Smooth muscle cell (in vitro differentiated cells): Measurements from ENCODE around the gene RAD9A. TPM values are rescaled to one million over a fixed set of nuclear protein-coding genes. Genes with fewer than 3 reads are reported as not detected.

Experiments used
- DNase-seq: peaks from one replicate; lab custom pipeline; 2025; ENCODE audit not compliant: unreplicated experiment; lab: John Stamatoyannopoulos, UW
- H2AFZ ChIP-seq: fragments of 200-600 bp; sonication (generic); 2 replicates; pipeline ENCODE4 v1.6.0; 2016; ENCODE audit warnings: antibody characterized with exemption, low read depth, mild to moderate bottlenecking
- H3F3A ChIP-seq: fragments of 200-600 bp; sonication (generic); 2 replicates; pipeline ENCODE4 v1.6.0; 2017; ENCODE audit warnings: antibody characterized with exemption, low read depth
- H3K27ac ChIP-seq: fragments of 200-600 bp; sonication (generic); 2 replicates; pipeline ENCODE4 v1.5.1; 2016; ENCODE audit warnings: low read depth, mild to moderate bottlenecking
- H3K27me3 ChIP-seq: fragments of 200-600 bp; sonication (generic); 2 replicates; pipeline ENCODE4 v1.6.1; 2016; ENCODE audit warnings: low read depth, mild to moderate bottlenecking
- H3K36me3 ChIP-seq: fragments of 200-600 bp; sonication (generic); 2 replicates; pipeline ENCODE4 v1.5.1; 2016; ENCODE audit warnings: low read depth
- H3K4me1 ChIP-seq: fragments of 200-600 bp; sonication (generic); 2 replicates; pipeline ENCODE4 v1.5.1; 2016; ENCODE audit warnings: low read depth
- H3K4me2 ChIP-seq: fragments of 200-600 bp; sonication (generic); 2 replicates; pipeline ENCODE4 v1.6.0; 2016; ENCODE audit warnings: mild to moderate bottlenecking
- H3K4me3 ChIP-seq: fragments of 200-600 bp; sonication (generic); 2 replicates; pipeline ENCODE4 v1.5.1; 2016; ENCODE audit warnings: mild to moderate bottlenecking
- H3K79me2 ChIP-seq: fragments of 200-600 bp; sonication (generic); 2 replicates; pipeline ENCODE4 v1.6.0; 2016; ENCODE audit warnings: low read depth, mild to moderate bottlenecking
- H3K9ac ChIP-seq: fragments of 200-600 bp; sonication (generic); 2 replicates; pipeline ENCODE4 v1.6.0; 2016; ENCODE audit warnings: low read depth
- H3K9me3 ChIP-seq: fragments of 200-600 bp; sonication (generic); replicated peaks from 2 replicates; pipeline ENCODE4 v1.5.1; 2016; ENCODE audit warnings: low read depth
- H4K20me1 ChIP-seq: fragments of 200-600 bp; sonication (generic); 2 replicates; pipeline ENCODE4 v1.6.0; 2016; ENCODE audit warnings: low read depth
- WGBS: methylation state at CpG from one replicate; pipeline ENCODE4 v1.1.7; 2016; ENCODE audit warnings: low lambda C conversion rate; 5-methylcytosine and 5-hydroxymethylcytosine counted together
- polyA plus RNA-seq: library from polyadenylated mRNA; unstranded; fragments of >200 nt; fragmentation: Nextera tagmentation; extraction: Ambion mirVana; gene quantifications from 2 replicates; pipeline ENCODE4 v1.2.1, GENCODE V29; 2016
- total RNA-seq: library from RNA; depleted of rRNA; stranded (reverse); fragments of >200 nt; gene quantifications from 2 replicates; pipeline ENCODE4 v1.2.3, GENCODE V29; 2014
- TF ChIP-seq, protein P1 (sequence below): fragments of 200-600 bp; sonication (generic); IDR thresholded peaks from 2 replicates; pipeline ENCODE4 v1.5.1; 2017; ENCODE audit warnings: borderline replicate concordance, mild to moderate bottlenecking, antibody characterized with exemption; ENCODE audit not compliant: insufficient read depth, poor library complexity, severe bottlenecking

Gene RAD9A
- total and polyA plus RNA-seq, 2 experiments from 2014 or later, result 19.5 to 21.4 TPM

DNA sequence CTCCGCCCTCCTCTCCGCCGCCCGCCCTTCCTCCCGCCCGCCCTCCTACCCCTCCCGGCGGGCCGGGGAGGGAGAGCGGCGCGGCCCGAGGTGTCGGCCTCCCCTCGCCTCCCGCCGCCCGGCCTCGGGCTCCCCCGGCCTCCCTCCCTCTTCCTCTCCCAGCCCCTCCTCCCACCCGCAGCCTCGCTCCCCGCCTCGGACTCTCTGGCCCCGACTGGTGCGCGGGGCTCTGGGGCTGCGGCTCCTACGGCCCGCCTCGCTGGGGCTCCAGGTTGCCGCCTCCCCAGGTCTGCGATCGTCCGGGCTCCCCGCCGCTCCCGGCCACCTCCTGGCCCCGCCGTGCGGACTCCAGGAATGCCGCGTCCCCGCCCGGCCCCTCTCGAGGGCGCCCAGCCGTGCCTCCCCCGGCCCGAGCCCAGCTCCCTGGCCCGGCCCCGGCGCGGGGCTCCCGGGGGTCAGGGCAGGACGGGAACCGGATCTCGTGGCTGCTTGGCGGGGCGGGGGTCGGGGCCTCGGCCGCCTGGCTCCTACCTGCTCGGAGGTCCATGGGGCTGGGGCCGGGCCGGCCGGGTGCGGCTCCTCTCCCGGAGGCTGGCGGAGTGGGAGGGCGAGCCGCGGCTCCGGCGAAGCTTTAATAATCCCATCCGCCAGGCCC is 18.7 kb upstream of the RAD9A start, which contains the start of gene CLCF1:
TSS of gene CLCF1 (minus strand) at position 606 of the 655 bp plus-strand sequence. CDS start at position 547, 59 bp downstream.
- peak within 1 kb of the TSS; percentile 97 for H3K4me3 ChIP-seq
- H3K79me2 ChIP-seq, result peaks cover 3% of the 10 kb centered on the region
- no peaks in the 10 kb centered on the region for H3K27me3 ChIP-seq
- H3K4me2 ChIP-seq, result peak within 1 kb of the TSS; percentile 100
- H3K9ac ChIP-seq, result peak within 1 kb of the TSS; percentile 70
- WGBS, result under 1% methylated on average over 30 of the region's 76 CpGs
- peaks cover 41% of the 10 kb centered on the region for H3K4me1 ChIP-seq
- DNase-seq, result no peak
- no peaks in the 10 kb centered on the region for H3F3A ChIP-seq
- no peaks in the 10 kb centered on the region for H3K36me3 ChIP-seq
- peak within 1 kb of the TSS; percentile 85 for H3K27ac ChIP-seq
- no peaks in the 10 kb centered on the region for H3K9me3 ChIP-seq
- peak within 1 kb of the TSS; percentile 67 for H2AFZ ChIP-seq
- TF ChIP-seq, protein P1, sequence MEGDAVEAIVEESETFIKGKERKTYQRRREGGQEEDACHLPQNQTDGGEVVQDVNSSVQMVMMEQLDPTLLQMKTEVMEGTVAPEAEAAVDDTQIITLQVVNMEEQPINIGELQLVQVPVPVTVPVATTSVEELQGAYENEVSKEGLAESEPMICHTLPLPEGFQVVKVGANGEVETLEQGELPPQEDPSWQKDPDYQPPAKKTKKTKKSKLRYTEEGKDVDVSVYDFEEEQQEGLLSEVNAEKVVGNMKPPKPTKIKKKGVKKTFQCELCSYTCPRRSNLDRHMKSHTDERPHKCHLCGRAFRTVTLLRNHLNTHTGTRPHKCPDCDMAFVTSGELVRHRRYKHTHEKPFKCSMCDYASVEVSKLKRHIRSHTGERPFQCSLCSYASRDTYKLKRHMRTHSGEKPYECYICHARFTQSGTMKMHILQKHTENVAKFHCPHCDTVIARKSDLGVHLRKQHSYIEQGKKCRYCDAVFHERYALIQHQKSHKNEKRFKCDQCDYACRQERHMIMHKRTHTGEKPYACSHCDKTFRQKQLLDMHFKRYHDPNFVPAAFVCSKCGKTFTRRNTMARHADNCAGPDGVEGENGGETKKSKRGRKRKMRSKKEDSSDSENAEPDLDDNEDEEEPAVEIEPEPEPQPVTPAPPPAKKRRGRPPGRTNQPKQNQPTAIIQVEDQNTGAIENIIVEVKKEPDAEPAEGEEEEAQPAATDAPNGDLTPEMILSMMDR, result no peak
- H4K20me1 ChIP-seq, result peaks cover 39% of the 10 kb centered on the region

DNA sequence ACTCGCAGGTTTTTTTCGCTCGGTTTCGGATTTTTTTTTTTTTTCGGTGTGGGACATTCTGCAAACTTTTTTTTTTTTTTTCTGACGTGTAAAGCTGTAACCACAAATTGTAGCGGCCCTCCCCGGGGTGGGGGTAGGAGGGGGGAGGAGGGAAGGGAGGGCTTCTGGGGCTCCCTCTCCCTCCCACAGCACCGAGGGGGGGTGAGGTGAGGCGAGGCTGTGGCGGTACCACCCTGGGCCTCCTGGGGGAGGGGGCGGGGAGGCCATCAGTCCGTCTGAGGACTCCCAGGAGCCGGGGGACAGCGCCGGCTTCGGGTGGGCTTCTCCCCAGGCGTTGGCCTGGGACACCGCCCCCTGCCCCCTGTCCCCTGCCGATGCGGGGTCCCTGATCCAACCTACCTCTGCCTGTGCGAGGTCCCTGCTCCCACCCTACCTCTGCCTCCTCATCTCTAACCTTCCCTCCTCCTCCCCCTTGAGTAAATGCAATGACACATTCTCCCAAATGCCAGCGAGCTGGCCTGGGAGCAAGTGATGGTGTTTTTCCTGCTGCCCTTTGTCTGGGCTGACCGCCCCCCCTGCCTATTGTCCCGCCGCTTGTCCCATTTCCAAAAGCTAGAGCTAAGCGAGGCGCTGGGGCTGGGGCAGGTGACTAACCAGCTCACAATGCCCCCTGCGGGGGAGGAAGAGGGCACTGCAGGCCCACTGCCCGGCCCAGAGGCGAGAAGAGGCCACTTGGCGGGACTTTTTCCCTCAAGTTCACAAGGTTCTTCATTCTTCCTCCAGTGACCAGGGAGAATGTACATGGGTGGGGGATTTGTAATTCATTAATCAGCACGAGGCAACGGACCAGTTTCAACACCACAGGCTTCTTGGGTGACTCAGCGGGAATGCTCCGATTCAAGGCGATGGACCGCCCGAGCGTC is 17.9 kb upstream of the RAD9A start:
- Histone ChIP-seq H3K4me1 (peaks cover 41% of the 10 kb centered on the region), H3K27ac (peak overlapping the region; percentile 85), H3K4me2 (peak overlapping the region; percentile 100), H3K27me3 (no peaks in the 10 kb centered on the region), H3K9me3 (no peaks in the 10 kb centered on the region), H3K79me2 (peaks cover 3% of the 10 kb centered on the region), H3K9ac (peak overlapping the region; percentile 70), H4K20me1 (peaks cover 33% of the 10 kb centered on the region), H3K4me3 (peak overlapping the region; percentile 97), H3K36me3 (no peaks in the 10 kb centered on the region), H2AFZ (peak overlapping the region; percentile 67), H3F3A (no peaks in the 10 kb centered on the region)
- WGBS, result 1% methylated on average over 38 of the region's 40 CpGs
- DNase-seq, result no peak
- TF ChIP-seq, protein P1, result no peak

DNA sequence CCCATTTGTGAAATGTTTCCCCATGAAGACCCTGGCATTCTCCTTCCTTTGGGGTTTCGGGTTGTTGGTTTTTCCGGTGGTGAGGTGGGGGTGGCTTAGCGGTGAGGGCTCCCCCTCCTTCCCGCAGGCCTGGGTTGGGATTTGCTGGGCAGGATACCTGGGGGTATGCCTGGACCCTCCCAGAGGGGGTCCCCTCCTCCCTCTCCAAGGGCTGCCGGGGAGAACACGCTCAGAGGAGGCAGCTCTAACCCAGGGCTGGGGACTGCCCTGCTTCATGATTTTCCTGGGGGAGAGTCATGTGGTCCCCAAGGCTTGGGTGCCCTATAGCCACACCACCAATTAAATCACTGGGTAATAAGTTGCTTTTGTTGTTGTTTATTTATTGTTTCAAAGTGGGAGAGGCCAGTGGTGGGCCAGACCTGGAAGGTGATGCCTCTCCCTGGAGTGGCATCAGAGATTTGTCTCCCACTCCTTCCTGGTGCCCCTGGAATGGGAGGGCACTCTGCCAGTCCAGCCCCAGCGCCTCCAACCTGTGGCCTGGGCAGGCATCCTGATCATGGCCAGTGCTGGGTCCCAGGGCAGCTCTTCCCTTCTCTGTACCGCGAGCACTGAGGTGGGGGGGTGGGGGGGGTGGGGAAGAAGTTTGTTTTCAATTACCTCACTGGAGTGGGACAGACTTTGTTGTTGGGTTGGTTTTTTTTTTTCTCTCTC is 17.1 kb upstream of the RAD9A start:
- H2AFZ ChIP-seq, result no peak overlapping the region
- H3K4me1 ChIP-seq, result peaks cover 41% of the 10 kb centered on the region
- no peaks in the 10 kb centered on the region for H3K9me3 ChIP-seq
- TF ChIP-seq, protein P1, result no peak
- WGBS, result 16% methylated on average over 9 of the region's 9 CpGs
- H3K4me2 ChIP-seq, result peak overlapping the region; percentile 100
- H4K20me1 ChIP-seq, result peaks cover 25% of the 10 kb centered on the region
- no peaks in the 10 kb centered on the region for H3K27me3 ChIP-seq
- DNase-seq, result no peak
- H3K9ac ChIP-seq, result peak overlapping the region; percentile 70
- no peaks in the 10 kb centered on the region for H3K36me3 ChIP-seq
- peak overlapping the region; percentile 97 for H3K4me3 ChIP-seq
- H3F3A ChIP-seq, result no peaks in the 10 kb centered on the region
- H3K79me2 ChIP-seq, result peaks cover 3% of the 10 kb centered on the region
- H3K27ac ChIP-seq, result peak overlapping the region; percentile 85
